ENCODE results near the gene CHIA.
"Not testable (repeated sequence)": the region's sequence is repeated elsewhere in the genome, so short reads cannot be mapped to it uniquely, and the experiment has no call there.

CHIA gene

DNA sequence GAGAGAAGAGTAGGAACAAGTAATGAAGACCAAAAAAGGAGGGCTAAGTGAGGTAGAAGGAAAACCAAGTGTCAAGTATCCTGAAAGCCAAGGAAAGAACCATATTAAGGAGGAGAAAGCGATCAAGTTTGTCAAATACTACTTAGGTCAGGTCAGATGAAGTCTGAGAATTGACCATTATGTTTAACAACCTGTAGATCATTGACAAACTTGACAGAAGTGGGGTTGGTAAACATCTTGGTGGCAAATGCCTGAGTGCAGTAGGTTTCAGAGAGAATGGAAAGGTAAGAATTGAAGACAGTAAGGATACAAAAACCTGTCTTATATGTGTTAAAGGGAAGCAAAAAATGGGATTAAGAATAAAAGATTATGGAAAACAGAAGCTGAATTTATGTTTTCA lies 3.7 kb upstream of the CHIA start:
- no peak for DNase-seq

DNA sequence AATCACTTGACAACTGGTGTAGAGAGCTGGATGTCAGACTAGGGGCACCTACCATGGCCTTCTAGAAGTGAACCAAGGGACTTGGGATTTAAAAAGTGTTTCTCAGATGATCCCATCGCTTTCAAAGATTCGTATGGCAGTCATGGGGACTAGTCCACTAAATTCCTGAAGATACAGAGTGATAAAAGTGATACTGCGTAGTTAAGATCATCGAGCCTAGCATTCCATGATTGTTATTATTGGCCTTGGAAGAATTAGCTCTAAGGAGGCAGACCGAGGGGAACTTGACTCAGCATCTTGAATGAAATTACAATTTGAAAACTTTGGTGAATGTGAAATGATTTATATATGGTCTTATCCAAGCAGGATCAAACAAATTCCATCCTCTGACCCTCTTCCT lies 1.3 kb upstream of the CHIA start:
- DNase-seq, result no peak

DNA sequence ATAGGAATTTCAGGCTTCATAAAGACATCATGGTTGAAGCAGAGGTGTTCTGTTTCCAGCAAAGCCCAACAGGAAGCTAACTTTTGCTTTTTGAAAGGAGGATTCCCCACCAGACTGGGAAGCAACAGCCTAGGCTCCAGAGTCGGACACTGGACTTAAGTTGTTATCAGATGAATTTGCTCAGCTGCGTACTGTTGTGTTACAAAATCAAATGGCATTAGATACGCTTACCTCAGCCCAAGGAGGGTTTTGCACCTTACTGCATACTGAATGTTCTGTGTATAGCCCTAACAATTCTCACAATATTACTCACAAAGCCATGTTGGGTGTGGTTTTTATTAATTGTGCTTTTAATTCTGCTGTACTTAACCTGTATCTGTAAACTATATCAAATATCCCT lies 547 bp upstream of the CHIA start:
- DNase-seq, result no peak

DNA sequence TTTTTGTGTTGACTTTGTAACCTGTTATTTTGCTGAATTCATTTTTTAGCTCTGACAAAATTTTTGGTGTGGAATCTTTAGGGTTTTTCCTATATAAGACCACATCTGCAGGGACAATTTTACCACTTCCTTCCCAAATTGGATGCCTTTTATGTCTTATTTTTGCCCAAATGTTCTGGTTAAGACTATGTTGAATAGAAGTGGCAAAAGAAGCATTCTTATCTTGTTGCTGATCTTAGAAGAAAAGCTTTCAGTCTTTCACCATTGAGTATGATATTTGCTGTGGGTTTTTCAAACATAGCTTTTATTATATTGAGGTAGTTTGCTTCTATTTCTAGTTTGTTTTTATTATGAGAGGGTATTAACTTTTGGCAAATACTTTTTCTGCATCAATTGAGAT lies 3.7 kb downstream of the CHIA start:
- no peak for DNase-seq

DNA sequence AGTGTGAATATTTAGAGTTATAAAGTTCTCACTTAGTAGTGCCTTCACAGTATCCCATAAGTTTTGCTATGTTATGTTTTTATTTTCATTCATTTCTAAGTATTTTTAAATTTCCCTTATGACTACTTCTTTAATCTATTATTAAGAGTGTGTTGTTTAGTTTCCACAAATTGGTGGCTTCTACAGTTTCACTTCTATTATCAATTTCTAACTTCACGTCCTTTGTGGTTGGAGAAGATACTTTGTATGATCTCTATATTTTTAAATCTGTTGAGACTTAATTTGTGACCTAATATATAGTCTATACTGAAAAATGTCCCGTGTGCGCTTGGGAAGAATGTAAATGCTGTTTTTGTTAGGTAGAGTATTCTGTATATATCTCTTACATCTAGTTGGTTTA lies 11.7 kb downstream of the CHIA start:
- DNase-seq, result no peak

DNA sequence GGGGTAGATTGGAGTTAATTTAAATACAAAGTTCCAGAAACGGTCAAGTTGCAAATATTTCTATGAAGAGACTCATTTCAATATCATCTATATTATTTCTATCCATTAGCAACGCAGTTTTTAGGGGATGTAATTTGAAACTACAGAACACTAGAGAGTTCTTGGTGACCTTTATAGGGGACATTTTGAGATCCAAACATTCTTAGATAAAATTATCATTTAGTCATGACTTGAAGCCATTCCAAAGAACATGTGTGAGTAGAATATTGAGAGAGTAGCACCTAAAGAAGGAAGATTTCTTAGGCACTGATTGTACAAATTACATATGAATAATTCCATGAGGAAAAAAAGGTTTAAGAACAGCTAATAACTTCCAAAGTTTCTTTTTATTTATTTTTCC lies 19.0 kb downstream of the CHIA start:
- no peak for DNase-seq

DNA sequence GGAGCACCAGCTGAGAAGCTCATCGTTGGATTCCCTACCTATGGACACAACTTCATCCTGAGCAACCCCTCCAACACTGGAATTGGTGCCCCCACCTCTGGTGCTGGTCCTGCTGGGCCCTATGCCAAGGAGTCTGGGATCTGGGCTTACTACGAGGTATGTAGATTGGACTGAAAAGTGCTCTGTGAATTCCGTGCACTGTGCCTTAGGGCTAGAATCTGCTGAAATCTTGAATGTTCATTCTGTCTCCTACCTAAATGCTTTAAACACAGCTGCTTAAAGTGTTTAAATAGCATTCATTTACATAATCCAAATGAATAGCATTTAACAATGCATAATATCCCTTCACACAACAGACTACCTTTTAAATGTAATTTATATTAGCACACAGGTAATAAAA lies 27.9 kb downstream of the CHIA start:
- DNase-seq, result no peak

DNA sequence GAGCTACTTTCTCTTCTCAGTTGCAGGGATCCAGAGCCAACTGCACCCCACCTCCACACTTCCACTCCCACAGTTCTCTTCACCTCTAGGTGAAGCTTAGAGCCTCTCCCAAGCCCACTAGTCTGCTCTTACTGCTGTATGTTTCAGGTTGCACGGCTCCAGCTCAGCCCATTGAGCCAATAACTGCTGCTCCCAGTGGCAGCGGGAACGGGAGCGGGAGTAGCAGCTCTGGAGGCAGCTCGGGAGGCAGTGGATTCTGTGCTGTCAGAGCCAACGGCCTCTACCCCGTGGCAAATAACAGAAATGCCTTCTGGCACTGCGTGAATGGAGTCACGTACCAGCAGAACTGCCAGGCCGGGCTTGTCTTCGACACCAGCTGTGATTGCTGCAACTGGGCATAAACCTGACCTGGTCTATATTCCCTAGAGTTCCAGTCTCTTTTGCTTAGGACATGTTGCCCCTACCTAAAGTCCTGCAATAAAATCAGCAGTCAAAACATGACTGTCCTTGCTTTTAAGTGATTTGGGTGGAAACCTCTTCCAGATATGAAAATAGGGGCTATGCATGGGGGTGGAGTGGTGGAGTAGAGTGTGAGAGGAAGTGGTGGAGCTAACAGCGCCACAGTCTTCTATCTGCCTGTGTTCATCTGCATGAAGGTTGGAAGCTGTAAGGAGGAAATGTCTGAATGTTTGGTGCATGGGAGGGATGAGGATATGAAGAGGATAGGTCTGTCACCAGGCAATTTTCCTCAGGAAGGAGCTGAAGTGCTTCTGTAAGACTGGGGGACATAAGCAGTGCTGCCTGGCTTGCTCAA lies 29.6 kb downstream of the CHIA start:
- no peak for DNase-seq

DNA sequence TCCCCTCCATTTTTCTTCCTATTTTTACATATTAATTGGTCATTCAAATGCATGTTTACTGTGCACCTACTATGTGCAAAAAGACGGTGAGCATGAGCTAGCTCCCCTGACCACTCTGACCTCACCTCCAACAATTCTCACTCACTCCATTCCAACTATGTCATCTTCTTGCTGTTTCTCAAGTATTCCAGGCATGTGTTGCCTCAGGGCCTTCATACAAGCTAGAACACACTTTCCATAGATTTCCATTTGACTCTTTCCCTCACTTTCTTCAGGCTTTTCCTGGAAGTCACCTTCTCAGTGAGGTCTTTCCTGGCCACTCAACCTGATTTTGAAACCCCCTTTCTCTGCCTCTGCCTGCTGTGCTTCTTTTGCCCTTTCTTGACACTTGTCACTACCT lies 32.6 kb downstream of the CHIA start:
- no peak for DNase-seq

DNA sequence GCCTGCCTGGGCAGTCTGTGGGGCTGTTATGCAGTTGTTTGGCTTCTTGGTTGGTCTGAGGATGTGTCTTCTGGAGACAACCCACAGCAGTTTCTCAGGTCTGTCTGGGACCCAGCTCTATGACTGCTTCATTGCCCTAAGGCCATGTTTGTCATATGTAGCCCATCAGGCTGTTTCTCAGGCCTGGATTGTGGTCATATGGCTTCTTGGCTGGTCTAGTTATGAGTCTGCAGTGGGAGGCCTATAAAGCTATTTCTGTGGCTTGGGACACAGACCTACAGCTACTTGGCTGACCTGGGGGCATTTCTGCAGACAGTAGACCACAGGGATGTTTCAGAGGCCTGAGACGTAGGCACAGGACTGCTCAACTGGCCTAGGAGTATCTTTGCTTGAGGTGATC lies 41.5 kb downstream of the CHIA start:
- DNase-seq, result no peak

DNA sequence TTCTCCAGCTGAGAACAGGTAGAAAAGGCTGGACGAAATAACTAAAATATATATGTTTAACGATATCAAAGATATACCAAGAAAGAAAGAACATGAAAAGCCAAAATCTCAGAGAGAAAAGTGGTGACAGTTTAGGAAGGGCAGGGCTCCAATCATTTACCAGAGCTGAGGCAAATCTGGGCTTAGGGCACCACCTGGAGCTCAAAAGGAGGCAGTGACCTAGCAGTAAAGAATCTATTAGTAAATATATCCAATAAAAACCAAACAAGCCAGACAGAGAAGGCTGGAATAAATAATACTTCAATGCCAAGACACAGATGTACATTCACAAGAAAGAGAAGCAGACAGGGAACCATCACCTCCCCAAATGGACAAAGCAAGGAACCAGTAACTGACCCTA lies 43.5 kb downstream of the CHIA start:
- peak; percentile 65 to 70 for DNase-seq

DNA sequence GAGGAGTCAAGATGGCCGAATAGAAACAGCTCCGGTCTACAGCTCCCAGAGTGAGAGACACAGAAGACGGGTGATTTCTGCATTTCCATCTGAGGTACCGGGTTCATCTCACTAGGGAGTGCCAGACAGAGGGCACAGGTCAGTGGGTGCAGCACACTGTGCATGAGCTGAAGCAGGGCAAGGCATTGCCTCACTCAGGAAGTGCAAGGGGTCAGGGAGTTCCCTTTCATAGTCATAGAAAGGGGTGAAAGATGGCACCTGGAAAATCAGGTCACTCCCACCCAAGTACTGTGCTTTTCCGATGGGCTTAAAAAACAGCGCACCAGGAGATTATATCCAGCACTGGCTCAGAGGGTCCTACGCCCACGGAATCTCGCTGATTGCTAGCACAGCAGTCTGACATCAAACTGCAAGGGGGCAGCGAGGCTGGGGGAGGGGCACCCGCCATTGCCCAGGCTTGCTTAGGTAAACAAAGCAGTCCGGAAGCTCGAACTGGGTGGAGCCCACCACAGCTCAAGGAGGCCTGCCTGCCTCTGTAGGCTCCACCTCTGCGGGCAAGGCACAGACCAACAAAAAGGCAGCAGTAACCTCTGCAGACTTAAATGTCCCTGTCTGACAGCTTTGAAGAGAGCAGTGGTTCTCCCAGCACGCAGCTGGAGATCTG lies 44.7 kb downstream of the CHIA start:
- DNase-seq, result peak; percentile 4 to 27

DNA sequence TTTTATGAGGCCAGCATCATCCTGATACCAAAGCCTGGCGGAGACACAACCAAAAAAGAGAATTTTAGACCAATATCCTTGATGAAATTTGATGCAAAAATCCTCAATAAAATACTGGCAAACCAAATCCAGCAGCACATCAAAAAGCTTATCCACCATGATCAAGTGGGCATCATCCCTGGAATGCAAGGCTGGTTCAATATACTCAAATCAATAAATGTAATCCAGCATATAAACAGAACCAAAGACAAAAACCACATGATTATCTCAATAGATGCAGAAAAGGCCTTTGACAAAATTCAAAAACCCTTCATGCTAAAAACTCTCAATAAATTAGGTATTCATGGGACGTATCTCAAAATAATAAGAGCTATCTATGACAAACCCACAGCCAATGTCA lies 48.2 kb downstream of the CHIA start:
- not testable (repeated sequence) for DNase-seq

DNA sequence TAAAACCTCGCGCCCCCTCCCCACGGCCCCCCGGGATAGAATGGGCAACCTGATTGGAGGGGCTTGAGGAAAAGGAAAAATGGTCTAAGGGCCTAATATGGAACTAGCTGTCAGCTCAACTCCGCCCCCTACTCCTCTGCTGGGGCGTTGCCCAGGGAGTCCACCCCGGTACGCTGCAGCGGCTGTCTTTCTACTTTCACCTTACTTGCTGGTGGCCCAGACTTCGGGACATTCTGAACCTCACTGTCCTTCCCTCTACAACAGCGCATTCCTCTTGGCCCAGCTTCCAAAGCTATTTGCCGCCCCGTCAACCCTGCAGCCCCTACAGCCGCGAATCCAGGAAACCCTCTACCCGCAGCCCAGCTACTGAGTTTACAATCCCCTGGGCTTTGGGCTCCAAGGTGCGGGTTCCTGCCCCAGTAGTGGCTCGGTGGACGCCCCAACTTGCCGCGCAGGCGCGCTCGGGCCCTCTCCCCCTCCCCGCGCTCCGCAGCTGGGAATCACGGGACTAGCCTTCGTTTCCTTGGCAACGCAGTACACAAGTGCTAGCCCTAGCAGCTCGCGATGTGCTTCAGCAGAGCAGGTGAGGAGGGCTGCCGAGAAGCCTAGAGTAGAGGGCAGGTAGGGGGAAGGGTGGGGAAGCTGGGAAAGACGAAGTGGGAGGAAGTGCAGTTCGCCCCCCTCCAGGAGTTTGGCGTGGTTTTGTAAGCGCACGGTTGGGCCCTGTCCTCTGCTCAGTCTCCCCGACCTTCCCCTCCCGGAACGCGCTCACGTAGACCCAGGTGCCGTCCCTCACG lies 55.6 kb downstream of the CHIA start:
- DNase-seq, result peak; percentile 93 to 95

DNA sequence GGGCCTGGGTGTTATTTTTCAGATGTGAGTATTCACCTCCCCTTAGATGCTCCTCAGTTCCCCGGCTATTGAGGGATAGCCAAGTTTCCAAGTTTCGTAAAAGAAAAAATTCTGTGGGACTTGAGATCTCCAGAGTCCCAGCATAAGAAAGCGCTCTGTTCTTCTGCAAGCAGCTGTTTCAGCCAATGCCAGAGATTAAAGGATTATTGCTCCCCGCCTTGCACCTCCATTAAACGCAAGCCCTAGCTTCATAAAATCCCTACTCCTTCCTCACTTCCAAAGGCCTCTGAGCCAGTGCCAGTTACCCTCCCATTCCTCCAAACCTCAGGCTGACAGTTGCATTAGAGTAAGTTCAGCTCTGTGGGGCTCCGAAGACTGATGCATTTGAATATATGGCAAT lies 56.4 kb downstream of the CHIA start:
- DNase-seq, result no peak

DNA sequence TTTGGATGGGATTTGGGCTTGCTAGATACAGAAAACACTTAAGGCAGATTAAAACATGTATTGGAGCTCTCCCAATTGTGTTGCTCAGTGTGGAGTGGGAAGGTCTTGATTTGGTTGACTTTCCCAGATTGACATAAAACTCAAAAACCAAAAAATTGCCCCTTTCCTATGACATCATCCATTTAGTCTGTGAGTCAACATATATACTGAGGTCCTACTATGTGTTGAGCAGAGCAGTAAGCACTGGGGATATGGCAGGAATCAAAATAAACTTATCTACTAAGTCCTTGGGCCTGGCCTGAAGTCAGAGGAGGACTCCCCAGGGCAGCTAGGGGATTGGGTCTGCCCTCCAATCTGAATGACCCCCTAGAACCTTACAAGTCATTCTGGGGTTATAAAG lies 61.0 kb downstream of the CHIA start:
- DNase-seq, result no peak

DNA sequence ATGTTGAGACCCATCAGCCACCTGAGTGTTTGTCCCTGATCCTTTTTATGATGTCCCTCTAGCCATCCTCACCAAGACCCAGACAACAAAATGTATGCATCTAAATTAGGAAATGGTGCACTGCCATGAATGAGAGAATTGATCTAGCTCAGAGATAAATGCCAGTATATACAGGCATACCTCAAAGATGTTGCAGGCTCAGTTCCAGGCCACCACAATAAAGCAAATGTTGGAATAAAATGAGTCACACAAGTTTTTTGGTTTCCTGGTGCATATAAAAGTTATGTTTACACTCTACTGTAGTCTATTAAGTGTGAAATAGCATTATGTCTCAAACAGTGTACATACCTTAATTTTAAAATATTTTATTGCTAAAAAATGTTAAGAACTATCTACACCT lies 63.9 kb downstream of the CHIA start:
- DNase-seq, result peak in 1 of 2 donors; percentile 11

DNA sequence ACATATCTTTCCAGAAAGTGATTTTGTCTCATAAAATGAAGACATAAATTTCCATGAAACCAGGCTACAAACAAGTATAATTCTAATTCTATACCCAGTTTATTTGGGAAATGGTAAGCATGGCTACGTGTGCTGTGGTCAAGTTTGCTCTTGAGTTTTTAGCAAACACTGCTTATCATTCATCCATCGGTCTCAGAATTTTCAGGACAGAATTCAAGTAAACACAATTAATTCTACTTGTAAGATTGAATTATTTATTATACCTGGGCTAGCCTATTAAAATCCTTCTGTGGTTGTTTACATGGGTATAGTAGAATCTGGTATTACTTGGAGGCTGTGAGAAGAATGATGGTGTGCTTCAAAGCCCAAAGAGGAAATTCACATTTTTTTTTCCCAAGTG lies 68.3 kb downstream of the CHIA start:
- DNase-seq, result no peak

DNA sequence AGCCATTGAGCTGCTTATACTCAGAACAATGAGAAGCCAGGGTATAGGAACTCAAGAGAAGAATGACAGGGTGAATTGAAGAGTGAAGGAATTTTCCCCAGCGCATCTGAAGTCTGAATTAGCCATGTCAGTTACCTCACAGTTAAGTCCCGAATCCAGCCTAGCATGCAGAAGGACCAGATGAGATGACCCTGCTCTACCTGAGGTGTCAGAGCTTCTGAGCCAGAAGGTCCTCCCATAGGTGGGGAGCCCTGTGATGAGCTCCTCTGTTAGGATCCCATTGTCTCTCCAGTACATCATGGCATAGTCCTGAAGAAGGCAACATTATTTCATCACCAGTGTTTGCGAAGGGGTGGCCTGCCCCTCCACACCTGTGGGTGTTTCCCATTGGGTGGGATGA lies 68.7 kb downstream of the CHIA start:
- DNase-seq, result no peak

DNA sequence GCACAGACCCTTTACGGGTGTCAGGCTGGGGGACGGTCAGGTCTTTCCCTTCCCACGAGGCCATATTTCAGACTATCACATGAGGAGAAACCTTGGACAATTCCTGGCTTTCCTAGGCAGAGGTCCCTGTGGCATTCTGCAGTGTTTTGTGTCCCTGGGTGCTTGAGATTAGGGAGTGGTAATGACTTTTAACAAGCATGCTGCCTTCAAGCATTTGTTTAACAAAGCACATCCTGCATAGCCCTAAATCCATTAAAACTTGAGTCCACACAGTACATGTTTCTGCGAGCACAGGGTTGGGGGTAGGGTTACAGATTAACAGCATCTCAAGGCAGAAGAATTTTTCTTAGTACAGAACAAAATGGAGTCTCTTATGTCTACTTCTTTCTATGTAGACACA lies 69.6 kb downstream of the CHIA start:
- not testable (repeated sequence) for DNase-seq

DNA sequence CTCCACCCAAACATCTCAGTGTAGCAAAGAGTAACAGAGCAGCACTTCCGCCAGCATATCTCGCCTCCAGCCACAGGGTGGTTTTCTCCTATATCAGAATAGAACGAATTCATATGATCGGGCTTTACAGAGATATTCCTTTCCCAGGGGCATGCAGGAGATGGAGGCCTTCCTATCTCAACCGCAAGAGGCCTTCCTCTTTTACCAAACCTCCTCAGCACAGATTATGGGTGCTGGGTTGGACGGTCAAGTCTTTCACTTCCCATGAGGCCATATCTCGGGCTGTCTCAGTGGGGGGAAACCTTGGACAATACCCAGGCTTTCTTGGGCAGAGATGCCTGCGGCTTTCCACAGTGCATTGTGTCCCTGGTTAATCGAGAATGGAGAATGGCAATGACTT lies 71.1 kb downstream of the CHIA start:
- no peak for DNase-seq

DNA sequence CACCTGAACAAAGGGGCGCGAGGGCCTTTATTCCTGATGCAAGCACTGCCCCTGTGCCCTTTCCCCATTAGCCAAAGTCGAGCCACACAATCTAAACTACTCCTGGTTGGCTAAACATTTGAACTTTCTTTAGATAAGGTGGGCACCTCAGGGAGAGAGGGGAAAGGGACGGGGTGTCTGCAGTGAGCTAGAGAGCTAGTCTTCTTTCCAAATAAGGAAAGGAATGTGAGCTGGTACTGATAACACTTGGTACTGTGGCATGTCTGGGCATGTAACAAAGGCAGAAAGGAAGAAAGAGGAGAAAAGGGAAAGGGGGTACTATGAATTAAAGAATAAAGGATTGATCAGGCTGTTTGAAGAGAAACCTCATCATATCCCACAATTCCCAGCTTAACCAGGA lies 74.0 kb downstream of the CHIA start:
- DNase-seq, result no peak

DNA sequence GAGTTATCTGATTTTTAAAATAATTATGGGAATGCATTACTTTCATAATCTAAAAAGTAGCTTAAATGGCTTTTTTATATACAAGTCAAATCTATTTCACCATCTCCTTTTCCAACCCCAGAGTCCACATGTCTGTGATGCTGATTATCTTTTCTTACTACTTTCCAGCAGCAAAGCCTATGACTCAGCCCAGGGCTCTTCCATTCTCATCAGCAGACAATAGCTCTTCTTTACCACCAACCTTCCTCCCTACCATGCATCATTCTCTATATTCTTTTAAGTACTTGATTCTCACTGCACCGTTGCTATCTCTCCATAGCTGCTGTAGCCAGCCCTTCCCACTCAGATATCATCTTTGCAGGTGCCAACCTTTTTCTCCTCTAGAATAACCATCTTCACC lies 75.6 kb downstream of the CHIA start:
- DNase-seq, result no peak

DNA sequence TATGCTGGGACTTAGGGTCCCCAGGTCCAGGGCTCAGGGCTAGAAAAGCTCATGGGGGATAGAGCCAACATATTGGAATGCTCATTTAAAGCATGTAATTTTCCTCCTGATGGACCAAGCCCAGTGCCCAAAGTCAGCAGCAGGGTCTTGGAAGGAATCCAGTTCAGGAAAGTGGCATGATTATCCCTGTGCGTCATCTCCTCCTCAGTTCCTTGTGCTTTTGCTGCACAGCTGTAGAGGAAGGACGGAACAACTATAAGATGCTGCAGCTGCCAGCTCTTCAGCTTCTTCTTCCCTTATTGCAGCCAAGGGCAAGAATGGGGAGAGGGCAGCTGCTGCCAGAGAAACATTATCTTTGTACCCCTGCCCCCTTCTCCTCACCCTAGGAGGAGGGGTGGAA lies 78.5 kb downstream of the CHIA start:
- no peak for DNase-seq

Measured in CD4-positive, alpha-beta T cell treated with Interleukin-1 beta for 1 hour (primary cell).